Posterior cingulate gyrus (tissue), 11 donors: ENCODE measurements around the gene LDLRAD3.

Experiments
- DNase-seq, 10 donors: peaks; one replicate each; pipeline versions ENCODE4 v3.0.0 to v3.0.0-alpha.2; 2020 to 2021; ENCODE audit warnings: mixed read lengths in 3 of 10
- intact Hi-C: fragments of 100-400 bp; cut with DNase I; formaldehyde crosslinking; loops from one replicate; pipeline ENCODE4 v1.15.1; 2023

The LDLRAD3 gene

GRCh38 chr11:36091256-36091811 lies 147.5 kb downstream of the LDLRAD3 start:
- intact Hi-C loops = no loop called here
- no peak for DNase-seq

DNA sequence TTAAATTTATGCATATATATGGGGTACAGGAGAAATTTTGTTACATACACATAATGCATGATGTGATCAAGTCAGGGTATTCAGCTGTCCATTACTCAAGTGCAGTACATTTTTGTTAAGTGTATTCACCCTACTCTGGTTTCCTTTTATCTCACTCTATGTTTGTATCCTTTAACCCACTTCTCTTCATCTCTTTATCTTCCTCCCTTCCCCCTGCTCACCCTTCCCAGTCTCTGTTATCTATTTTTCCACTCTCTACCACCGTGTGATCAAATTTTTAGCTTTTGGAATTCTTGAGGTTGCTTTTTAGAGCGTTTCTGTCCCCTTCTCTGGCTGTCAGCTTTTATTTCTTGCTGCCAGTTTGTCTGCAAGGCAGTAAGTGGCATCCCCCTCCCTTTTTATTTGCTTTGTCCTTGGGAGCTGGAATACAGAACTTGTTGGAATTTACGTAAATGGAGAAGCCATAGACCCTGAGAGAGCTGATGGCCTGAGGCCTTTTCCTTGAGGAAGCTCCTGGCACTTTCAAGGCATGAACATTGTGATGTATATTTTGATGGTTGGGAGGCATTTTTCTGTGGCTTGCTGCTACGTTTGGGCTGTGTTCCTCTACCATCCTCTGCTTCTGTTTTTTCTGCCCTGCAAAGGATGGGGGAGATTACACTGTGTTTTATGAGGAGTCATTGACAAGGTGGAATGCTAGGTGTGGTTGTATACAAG lies 148.6 kb downstream of the LDLRAD3 start:
- intact Hi-C loops = no loop called here
- DNase-seq = no peak

GRCh38 chr11:36093548-36093947 lies 149.7 kb downstream of the LDLRAD3 start:
- intact Hi-C loops = no loop called here
- peak in 1 of 10 donors; percentile 48 for DNase-seq

- intact Hi-C loops = no loop called here
Measured at GRCh38 chr11:36094164-36094563, 150.3 kb downstream of the LDLRAD3 start.

GRCh38 chr11:36095716-36096115 lies 151.9 kb downstream of the LDLRAD3 start:
- intact Hi-C loops = no loop called here
- DNase-seq = peak in 1 of 10 donors; percentile 19

More at GRCh38 chr11:36094164-36094563, 150.3 kb downstream of the LDLRAD3 start:
- no peak for DNase-seq

- intact Hi-C loops = no loop called here
- DNase-seq = peak in 1 of 10 donors; percentile 49
Measured at GRCh38 chr11:36097219-36097650, 153.4 kb downstream of the LDLRAD3 start.

DNA sequence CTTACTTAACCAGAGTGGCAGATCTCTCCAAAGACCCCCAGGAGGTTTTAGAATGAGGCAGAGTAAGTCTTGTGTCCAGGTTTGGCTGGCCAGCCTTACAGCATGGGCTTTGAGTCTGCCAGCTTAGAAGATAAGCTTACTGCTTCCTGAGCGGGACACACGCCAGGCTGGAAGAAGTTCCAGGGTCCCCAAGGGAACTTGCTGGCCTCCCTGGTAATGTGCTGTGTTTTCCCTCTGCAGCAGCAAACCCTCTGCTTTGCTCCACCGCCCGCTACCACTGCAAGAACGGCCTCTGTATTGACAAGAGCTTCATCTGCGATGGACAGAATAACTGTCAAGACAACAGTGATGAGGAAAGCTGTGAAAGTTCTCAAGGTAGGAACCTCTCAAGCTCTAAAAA lies 154.2 kb downstream of the LDLRAD3 start:
- intact Hi-C loops = no loop called here
- DNase-seq = peak in 1 of 10 donors; percentile 65

GRCh38 chr11:36098853-36099375 lies 155.1 kb downstream of the LDLRAD3 start:
- DNase-seq = peak in 1 of 10 donors; percentile 12
- intact Hi-C loops = no loop called here

GRCh38 chr11:36101466-36101865 lies 157.6 kb downstream of the LDLRAD3 start:
- DNase-seq = no peak
- intact Hi-C loops = no loop called here

DNA sequence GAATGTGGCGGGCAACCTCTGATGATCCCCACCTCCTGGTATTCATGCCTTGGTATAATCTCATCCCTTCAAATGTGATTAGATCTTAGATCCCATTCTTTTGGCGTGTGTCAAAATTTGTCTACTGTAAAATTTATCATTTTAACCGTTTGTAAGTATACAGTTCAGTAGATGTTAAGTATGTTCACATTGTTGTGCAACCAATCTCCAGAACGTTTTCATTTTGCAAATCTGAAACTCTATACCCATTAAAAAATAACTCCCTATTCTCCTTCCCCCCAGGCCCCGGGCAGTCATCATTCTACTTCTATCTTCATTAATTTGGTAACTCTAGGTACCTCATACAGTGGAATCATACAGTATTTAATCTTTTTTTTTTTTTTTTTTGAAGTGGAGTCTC lies 159.0 kb downstream of the LDLRAD3 start:
- intact Hi-C loops = no loop called here
- DNase-seq = no peak

DNA sequence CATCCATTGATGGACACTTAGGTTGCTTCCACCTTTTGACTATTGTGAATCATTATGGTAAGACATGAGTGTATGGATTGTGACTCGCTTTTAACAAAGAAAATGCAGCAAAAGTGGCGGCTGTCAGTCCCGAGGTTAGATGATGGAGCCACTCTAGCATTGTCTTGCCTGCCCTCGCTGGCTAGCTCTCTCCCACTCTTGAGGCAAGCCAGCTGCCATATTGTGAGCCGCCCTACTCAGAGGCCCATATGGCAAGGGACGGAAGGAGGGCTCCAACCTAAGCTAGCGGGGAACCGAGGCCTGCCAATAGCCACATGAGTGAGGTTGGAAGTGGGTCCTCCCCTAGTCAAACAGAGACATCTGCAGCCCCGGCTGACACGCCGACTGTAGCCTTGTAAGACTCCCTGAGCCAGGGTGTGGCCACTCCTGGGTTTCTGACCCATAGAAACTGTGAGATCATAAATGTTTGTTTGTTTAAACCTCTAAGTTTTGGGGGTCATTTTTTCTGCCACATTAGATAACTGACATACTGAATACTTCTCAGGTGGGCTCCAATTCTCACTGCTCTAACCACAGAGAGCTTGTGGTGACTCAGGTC lies 160.2 kb downstream of the LDLRAD3 start:
- intact Hi-C loops = no loop called here
- no peak for DNase-seq

DNA sequence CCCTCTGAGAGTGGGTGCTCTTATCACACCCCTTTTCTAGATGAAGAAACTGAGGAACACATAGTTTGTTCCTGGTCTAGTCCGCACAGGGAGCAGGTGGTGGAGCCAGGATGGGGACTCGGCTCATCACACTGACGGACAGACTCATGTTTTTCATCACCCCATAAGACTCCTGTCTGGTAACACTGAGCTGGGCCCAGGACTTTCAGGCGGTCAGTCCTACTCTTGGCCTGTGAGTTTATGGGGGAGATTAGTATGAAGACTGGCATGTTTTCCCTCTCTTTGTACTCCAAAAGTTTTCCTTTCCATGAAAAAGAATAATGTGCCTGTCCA lies 160.8 kb downstream of the LDLRAD3 start:
- intact Hi-C loops = no loop called here
- DNase-seq = no peak

DNA sequence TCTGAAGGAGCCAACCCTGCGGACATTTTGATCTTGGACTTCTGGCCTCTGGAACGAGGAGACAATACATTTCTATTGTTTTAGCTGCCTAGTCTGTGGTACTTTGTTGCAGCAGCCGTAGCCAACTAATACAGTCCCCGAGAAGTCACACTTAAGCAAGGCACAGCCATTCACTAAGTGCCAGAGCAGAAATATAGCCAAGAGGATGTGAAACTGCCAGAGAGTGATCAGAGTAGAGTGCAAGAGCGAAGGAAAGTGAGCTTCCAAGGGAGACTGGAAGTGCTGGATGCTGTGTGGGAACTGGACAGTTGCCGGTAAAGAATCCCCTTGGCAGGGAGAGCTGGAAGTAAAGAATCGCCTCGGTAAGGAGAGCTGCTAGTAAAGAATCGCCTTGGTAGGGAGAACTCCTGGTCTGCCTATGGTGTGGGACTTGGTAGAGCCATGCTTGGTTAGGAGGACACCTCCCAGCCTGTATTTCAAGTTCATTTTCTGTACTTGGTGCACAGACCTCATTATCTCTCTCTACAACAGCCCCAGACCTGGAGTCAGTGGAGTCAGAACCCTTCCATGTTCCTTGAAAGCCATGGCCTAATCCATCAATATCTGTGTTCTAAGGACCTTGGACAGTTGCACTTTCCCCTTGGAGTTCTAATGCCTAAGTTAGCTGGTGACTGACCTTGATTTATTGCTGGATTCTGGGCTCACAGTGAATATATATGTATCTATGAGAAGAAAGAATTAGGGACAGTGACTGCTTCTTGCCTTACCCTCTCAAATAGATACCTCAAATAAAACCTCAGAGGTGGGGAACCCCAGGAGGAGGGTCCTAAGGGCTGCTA lies 162.1 kb downstream of the LDLRAD3 start:
- intact Hi-C loops = no loop called here
- DNase-seq = peak in 1 of 10 donors; percentile 17

DNA sequence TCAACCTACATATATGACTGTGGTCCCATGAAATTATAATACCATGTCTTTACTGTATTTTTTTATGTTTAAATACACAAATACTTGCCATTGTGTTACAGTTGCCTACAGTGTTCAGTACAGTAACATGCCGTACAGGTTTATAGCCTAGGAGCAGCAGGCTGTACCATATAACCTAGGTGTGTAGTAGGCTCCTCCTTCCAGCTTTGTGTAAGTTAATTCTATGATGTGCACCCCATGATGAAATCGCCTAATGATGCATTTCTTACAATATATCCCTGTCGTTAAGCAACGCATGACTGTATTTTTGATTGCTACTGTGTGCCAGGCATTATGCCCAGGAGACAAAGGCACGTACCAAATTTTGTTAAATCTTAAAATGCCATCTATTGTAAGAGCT lies 163.7 kb downstream of the LDLRAD3 start:
- intact Hi-C loops = no loop called here
- no peak for DNase-seq

GRCh38 chr11:36108881-36109589 lies 165.2 kb downstream of the LDLRAD3 start:
- intact Hi-C loops = no loop called here
- peak in 3 of 10 donors; percentile 19 to 82 (median 74) for DNase-seq

- intact Hi-C loops = no loop called here
Measured at GRCh38 chr11:36109590-36109849, 165.7 kb downstream of the LDLRAD3 start.

DNA sequence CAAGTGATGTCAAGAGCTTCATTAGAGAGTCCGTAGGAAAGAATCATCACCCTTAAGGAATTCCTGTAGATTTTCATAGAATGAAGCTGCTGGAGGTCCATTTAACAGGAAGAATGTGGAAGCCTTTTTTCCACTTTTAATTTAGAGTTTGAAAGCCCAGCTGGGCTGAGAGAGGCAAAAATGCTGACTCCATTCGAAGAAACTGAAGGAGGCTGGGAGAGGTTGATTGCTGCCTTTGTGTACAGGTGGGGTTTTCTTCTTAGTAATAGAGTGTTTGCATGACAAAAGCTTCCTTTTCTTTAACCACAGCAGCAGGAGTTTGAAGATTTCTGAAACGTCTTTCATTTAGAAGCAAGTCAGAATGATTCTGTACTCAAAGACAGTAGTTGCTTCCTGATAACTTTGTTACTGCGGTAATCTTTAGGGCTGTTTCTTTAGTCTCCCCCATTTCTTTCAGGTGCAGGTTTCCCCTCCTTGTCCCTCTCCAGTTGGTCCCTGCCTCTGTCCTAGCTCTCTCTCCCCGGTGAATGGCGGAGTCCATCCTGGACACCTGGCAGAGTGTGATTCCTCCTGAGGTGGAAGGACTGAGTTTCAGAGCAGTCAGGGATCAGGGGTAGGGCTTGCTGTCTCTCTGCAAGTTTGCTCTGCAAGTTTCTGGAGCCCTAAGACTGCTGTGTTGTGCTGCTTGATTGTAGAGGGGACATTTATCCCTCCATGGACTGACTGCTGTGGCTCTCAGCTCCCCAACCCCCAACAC lies 166.2 kb downstream of the LDLRAD3 start:
- intact Hi-C loops = no loop called here
- peak in 1 of 10 donors; percentile 38 for DNase-seq

More at GRCh38 chr11:36109590-36109849, 165.7 kb downstream of the LDLRAD3 start:
- DNase-seq = no peak

- intact Hi-C loops = no loop called here
- DNase-seq = peak in 1 of 10 donors; percentile 52
Measured at GRCh38 chr11:36110668-36111410, 167.0 kb downstream of the LDLRAD3 start.

DNA sequence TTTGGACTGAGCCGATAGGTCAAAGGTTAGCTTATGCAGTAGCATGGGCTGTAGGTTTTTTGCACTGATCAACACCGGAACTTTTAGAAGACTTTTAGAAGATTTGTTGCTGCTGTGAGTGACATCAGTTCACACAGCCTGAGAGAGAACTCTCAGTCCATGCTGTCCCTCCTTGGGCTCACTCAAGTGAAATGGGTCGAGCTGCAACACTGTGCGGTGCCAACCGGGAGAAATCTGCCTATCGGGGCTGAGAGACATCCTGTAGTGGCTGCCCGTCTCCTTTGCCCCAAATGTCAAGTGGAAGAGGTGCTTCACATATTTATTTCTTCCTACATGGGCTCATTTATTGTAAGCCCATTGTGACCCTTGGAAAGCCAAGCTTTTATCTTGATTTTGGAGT lies 170.2 kb downstream of the LDLRAD3 start:
- intact Hi-C loops = no loop called here
- DNase-seq = peak in 1 of 10 donors; percentile 57
